Measurements from ENCODE around the gene RFNG. TPM values are rescaled to one million over a fixed set of nuclear protein-coding genes. Genes with fewer than 3 reads are reported as not detected.

The RFNG gene
- total and polyA plus RNA-seq, 2 of the 13 experiments (the other 11 are each of a cell fraction or from before 2014, with no cell fraction given), result 61.4 to 64.0 TPM

DNA sequence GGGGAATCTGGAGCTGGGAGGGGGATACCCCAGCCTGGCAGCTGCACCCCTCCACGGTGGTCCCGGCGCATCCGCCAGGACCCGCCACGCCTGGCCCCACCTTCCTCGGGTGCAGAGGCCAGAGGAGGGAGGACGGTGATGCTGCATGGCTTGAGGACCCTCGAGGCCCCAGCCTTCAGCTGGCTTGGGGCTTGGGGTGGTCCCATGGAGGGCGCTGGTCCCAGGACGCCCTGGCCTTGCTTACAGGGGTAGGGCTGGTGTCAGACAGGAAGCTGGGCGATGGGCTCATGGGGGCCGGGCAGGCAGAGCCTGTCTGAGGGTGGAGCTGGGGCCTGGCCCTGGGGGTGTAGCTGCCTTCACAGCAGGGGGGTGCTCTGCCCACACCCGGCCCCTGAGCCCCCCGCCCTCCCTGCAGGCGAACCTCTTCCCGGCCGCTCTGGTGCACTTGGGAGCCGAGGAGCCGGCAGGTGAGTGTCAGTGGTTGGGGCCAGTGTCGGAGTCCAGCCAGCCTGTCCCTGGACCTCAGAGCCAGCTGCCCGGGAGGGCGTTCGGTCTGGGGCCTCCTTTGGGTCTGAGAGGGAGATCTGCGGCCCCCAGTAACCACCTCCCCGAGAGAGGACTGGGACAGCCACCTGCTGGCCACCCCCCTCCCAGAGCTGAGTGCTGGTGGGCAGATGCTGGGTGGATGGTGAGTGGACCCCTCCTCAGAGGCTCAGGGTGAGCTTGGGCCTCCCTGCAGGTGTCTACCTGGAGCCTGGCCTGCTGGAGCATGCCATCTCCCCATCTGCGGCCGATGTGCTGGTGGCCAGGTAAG, 35.3 kb downstream of the RFNG start (continued):
- TF ChIP-seq, protein P1, sequence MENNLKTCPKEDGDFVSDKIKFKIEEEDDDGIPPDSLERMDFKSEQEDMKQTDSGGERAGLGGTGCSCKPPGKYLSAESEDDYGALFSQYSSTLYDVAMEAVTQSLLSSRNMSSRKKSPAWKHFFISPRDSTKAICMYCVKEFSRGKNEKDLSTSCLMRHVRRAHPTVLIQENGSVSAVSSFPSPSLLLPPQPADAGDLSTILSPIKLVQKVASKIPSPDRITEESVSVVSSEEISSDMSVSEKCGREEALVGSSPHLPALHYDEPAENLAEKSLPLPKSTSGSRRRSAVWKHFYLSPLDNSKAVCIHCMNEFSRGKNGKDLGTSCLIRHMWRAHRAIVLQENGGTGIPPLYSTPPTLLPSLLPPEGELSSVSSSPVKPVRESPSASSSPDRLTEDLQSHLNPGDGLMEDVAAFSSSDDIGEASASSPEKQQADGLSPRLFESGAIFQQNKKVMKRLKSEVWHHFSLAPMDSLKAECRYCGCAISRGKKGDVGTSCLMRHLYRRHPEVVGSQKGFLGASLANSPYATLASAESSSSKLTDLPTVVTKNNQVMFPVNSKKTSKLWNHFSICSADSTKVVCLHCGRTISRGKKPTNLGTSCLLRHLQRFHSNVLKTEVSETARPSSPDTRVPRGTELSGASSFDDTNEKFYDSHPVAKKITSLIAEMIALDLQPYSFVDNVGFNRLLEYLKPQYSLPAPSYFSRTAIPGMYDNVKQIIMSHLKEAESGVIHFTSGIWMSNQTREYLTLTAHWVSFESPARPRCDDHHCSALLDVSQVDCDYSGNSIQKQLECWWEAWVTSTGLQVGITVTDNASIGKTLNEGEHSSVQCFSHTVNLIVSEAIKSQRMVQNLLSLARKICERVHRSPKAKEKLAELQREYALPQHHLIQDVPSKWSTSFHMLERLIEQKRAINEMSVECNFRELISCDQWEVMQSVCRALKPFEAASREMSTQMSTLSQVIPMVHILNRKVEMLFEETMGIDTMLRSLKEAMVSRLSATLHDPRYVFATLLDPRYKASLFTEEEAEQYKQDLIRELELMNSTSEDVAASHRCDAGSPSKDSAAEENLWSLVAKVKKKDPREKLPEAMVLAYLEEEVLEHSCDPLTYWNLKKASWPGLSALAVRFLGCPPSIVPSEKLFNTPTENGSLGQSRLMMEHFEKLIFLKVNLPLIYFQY (CRISPR knock-in tag; IDR thresholded peaks at IDR 0.05; ENCODE audit: borderline replicate concordance), result no peak
- TF ChIP-seq SP2 (CRISPR knock-in tag; IDR thresholded peaks at IDR 0.05) (no peak), NFATC3 (CRISPR knock-in tag; IDR thresholded peaks at IDR 0.05) (no peak), GFI1 (CRISPR knock-in tag; IDR thresholded peaks at IDR 0.05; ENCODE audit: borderline replicate concordance) (no peak; the same call in 1 of the 2 replicates), THYN1 (CRISPR knock-in tag; IDR thresholded peaks at IDR 0.05; ENCODE audit: borderline replicate concordance, low read depth) (no peak), ZNF296 (CRISPR knock-in tag; conservative IDR thresholded peaks at IDR 0.05) (no peak; the same call in 1 of the 2 replicates), NKX3-1 (CRISPR knock-in tag; IDR thresholded peaks at IDR 0.05) (0 out of 2 replicates have a peak, but pooled peaks have one; percentile 6), ZNF75D (CRISPR knock-in tag; IDR thresholded peaks at IDR 0.05; ENCODE audit: borderline replicate concordance) (no peak), FOSL1 (CRISPR knock-in tag; IDR thresholded peaks at IDR 0.05; ENCODE audit: borderline replicate concordance) (no peak), HMG20B (CRISPR knock-in tag; conservative IDR thresholded peaks at IDR 0.05) (0 out of 2 replicates have a peak, but pooled peaks have one; percentile 1), ATF3 (CRISPR knock-in tag; IDR thresholded peaks at IDR 0.05) (0 out of 2 replicates have a peak, but pooled peaks have one; percentile 12), NFIC (IDR thresholded peaks at IDR 0.05; ENCODE audit: low read length) (no peak), ZNF350 (CRISPR knock-in tag; IDR thresholded peaks at IDR 0.05; ENCODE audit: borderline replicate concordance, low read depth) (no peak), NCOR1 (IDR thresholded peaks at IDR 0.05; ENCODE audit: borderline replicate concordance, low read length) (no peak), ZKSCAN8 (CRISPR knock-in tag; IDR thresholded peaks at IDR 0.05; ENCODE audit: borderline replicate concordance) (0 out of 2 replicates have a peak, but pooled peaks have one; percentile 11), CEBPB (IDR thresholded peaks at IDR 0.05; ENCODE audit: borderline replicate concordance, low read depth, low read length) (no peak), ZFX (CRISPR knock-in tag; IDR thresholded peaks at IDR 0.05; ENCODE audit: low read depth) (peak; percentile 42)
- TF ChIP-seq, protein P2, sequence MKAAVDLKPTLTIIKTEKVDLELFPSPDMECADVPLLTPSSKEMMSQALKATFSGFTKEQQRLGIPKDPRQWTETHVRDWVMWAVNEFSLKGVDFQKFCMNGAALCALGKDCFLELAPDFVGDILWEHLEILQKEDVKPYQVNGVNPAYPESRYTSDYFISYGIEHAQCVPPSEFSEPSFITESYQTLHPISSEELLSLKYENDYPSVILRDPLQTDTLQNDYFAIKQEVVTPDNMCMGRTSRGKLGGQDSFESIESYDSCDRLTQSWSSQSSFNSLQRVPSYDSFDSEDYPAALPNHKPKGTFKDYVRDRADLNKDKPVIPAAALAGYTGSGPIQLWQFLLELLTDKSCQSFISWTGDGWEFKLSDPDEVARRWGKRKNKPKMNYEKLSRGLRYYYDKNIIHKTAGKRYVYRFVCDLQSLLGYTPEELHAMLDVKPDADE (CRISPR knock-in tag; IDR thresholded peaks at IDR 0.05), result no peak
- TF ChIP-seq, protein P3, sequence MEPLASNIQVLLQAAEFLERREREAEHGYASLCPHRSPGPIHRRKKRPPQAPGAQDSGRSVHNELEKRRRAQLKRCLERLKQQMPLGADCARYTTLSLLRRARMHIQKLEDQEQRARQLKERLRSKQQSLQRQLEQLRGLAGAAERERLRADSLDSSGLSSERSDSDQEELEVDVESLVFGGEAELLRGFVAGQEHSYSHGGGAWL (CRISPR knock-in tag; IDR thresholded peaks at IDR 0.05), result no peak
- TF ChIP-seq, protein P4, sequence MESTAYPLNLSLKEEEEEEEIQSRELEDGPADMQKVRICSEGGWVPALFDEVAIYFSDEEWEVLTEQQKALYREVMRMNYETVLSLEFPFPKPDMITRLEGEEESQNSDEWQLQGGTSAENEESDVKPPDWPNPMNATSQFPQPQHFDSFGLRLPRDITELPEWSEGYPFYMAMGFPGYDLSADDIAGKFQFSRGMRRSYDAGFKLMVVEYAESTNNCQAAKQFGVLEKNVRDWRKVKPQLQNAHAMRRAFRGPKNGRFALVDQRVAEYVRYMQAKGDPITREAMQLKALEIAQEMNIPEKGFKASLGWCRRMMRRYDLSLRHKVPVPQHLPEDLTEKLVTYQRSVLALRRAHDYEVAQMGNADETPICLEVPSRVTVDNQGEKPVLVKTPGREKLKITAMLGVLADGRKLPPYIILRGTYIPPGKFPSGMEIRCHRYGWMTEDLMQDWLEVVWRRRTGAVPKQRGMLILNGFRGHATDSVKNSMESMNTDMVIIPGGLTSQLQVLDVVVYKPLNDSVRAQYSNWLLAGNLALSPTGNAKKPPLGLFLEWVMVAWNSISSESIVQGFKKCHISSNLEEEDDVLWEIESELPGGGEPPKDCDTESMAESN (CRISPR knock-in tag; conservative IDR thresholded peaks at IDR 0.05), result no peak
